AG04450 (cell line): Measurements from ENCODE around the gene CEACAM4. TPM values are rescaled to one million over a fixed set of nuclear protein-coding genes. Genes with fewer than 3 reads are reported as not detected.

ENCODE experiments used
- CTCF ChIA-PET: fragments of 300-600, 350-600 bp; formaldehyde crosslinking; extraction: SDS; loops from one replicate; lab custom pipeline; 2022; ENCODE audit warnings: antibody characterized with exemption, inconsistent platforms; lab: Charles Lee
- POLR2A ChIA-PET: fragments of 350-600 bp; formaldehyde crosslinking; extraction: SDS; loops from one replicate; lab custom pipeline; 2021; ENCODE audit warnings: antibody characterized with exemption, inconsistent platforms; lab: Yijun Ruan, JAX
- DNase-seq: peaks from one replicate; pipeline ENCODE4 v3.0.0-alpha.2; 2011; ENCODE audit warnings: low read depth, low spot score
- H3K27ac ChIP-seq: one replicate; pipeline ENCODE4 v1.5.1; 2012; ENCODE audit warnings: low read depth, low read length, control low read depth
- H3K27me3 ChIP-seq: one replicate; pipeline ENCODE4 v1.6.0; 2012; ENCODE audit warnings: low read length; ENCODE audit not compliant: control insufficient read depth, insufficient read depth
- H3K4me3 ChIP-seq: 2 replicates; pipeline ENCODE4 v1.5.1; 2011; ENCODE audit warnings: mild to moderate bottlenecking, low read depth, low read length, control low read depth
- H3K9me3 ChIP-seq: 2 replicates; pipeline ENCODE4 v1.5.1; 2012; ENCODE audit warnings: low read length; ENCODE audit not compliant: control insufficient read depth, insufficient read depth
- CTCF ChIP-seq: IDR thresholded peaks from 2 replicates; pipeline ENCODE4 v1.5.1; 2011; ENCODE audit warnings: low read depth, low read length, control low read depth, inconsistent platforms
- polyA plus RNA-seq: library from polyadenylated mRNA; depleted of rRNA; stranded (reverse); fragments of >200 nt; gene quantifications from 2 replicates; pipeline ENCODE4 v1.2.3, GENCODE V29; 2011

CEACAM4 gene
- polyA plus RNA-seq, 1 experiment = not detected

GRCh38 chr19:41604831-41605230 lies 22.0 kb downstream of the CEACAM4 start:
- Histone ChIP-seq H3K9me3 (no peaks in the 10 kb centered on the region; the same call in 1 of the 2 replicates), H3K27me3 (peaks cover 3% of the 10 kb centered on the region), H3K27ac (no peak overlapping the region), H3K4me3 (no peak overlapping the region)
- DNase-seq = no peak
- ChIA-PET CTCF (no interaction called here), POLR2A (no interaction called here)
- TF ChIP-seq CTCF = no peak

GRCh38 chr19:41601771-41602170 lies 25.1 kb downstream of the CEACAM4 start:
- Histone ChIP-seq H3K27me3 (peaks cover 3% of the 10 kb centered on the region), H3K9me3 (no peaks in the 10 kb centered on the region; the same call in 1 of the 2 replicates), H3K4me3 (no peak overlapping the region), H3K27ac (no peak overlapping the region)
- POLR2A ChIA-PET = no interaction called here
- no peak for DNase-seq
- CTCF ChIA-PET = no interaction called here
- no peak for TF ChIP-seq CTCF

- Histone ChIP-seq H3K27ac (no peak overlapping the region), H3K27me3 (peaks cover 3% of the 10 kb centered on the region), H3K9me3 (no peaks in the 10 kb centered on the region; the same call in 1 of the 2 replicates), H3K4me3 (no peak overlapping the region)
- no peak for DNase-seq
- POLR2A ChIA-PET = no interaction called here
- CTCF ChIA-PET = interaction anchor here (0.6 to 1.4 kb wide), 3 partner anchors 47 to 455 kb away, joined by 3 to 4 read pairs (median 3); no protein-coding TSS in a partner anchor
- TF ChIP-seq CTCF = no peak
These were observed 27.5 kb downstream of the CEACAM4 start for GRCh38 chr19:41599175-41599966.

- POLR2A ChIA-PET = no interaction called here
- CTCF ChIA-PET = interaction anchor here (0.6 to 1.9 kb wide), 19 partner anchors 10 to 361 kb away, joined by 3 to 7 read pairs (median 4); no protein-coding TSS in a partner anchor
- peak; percentile 18 for DNase-seq
- H3K4me3 ChIP-seq = no peak overlapping the region
- TF ChIP-seq CTCF = peak; percentile 97
- peaks cover 3% of the 10 kb centered on the region for H3K27me3 ChIP-seq
- H3K27ac ChIP-seq = no peak overlapping the region
- H3K9me3 ChIP-seq = no peaks in the 10 kb centered on the region; the same call in 1 of the 2 replicates
These were observed 29.3 kb downstream of the CEACAM4 start for GRCh38 chr19:41597600-41598041.

GRCh38 chr19:41595890-41596280 lies 31.0 kb downstream of the CEACAM4 start:
- CTCF ChIA-PET = interaction anchor here (1.0 to 1.5 kb wide), 4 partner anchors 8 to 24 kb away, joined by 3 to 5 read pairs (median 4); no protein-coding TSS in a partner anchor
- Histone ChIP-seq H3K9me3 (no peaks in the 10 kb centered on the region), H3K4me3 (no peak overlapping the region), H3K27ac (no peak overlapping the region), H3K27me3 (no peaks in the 10 kb centered on the region)
- TF ChIP-seq CTCF = no peak
- POLR2A ChIA-PET = no interaction called here
- no peak for DNase-seq
